SU-DHL-6 (cell line): ENCODE data around the gene SNX13.

ENCODE experiments used
- EZH2phosphoT487 ChIP-seq: fragments of 200-600 bp; sonication (generic), shearing (Covaris generic); conservative IDR thresholded peaks from 2 replicates; pipeline ENCODE4 v1.6.1; 2018; ENCODE audit warnings: mild to moderate bottlenecking, antibody characterized with exemption, low read length, moderate library complexity, mixed read lengths
- TF ChIP-seq, protein P1 (sequence below): fragments of 200-600 bp; sonication (generic); IDR thresholded peaks from one replicate; pipeline ENCODE4 v1.5.1; 2017; ENCODE audit warnings: antibody characterized with exemption, mild to moderate bottlenecking, low read length, moderate library complexity; ENCODE audit not compliant: insufficient read depth, poor library complexity, severe bottlenecking

DNA sequence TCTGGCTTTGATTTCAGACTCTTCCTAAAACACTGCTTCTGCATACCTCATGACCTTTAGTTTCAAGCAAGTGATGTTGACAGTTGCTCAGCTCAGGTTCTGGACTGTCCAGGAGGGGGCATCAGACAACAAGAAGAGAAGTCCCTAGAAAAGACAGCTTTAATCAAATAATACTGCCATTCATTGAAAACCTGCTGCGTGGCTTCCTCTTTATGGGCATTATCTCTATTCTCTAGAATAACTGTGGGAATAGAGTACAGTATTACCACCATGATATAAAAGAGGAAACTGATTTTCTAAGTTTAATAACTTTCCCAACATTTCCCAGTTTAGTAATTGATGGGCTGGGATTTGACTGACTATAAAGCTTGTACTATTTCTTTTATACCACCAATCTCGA is 170.4 kb downstream of the SNX13 start:
- TF ChIP-seq, protein P1, sequence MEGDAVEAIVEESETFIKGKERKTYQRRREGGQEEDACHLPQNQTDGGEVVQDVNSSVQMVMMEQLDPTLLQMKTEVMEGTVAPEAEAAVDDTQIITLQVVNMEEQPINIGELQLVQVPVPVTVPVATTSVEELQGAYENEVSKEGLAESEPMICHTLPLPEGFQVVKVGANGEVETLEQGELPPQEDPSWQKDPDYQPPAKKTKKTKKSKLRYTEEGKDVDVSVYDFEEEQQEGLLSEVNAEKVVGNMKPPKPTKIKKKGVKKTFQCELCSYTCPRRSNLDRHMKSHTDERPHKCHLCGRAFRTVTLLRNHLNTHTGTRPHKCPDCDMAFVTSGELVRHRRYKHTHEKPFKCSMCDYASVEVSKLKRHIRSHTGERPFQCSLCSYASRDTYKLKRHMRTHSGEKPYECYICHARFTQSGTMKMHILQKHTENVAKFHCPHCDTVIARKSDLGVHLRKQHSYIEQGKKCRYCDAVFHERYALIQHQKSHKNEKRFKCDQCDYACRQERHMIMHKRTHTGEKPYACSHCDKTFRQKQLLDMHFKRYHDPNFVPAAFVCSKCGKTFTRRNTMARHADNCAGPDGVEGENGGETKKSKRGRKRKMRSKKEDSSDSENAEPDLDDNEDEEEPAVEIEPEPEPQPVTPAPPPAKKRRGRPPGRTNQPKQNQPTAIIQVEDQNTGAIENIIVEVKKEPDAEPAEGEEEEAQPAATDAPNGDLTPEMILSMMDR = peak; percentile 91
- TF ChIP-seq EZH2phosphoT487 = no peak
